ENCODE measurements around the gene LAMTOR5. TPM values are rescaled to one million over a fixed set of nuclear protein-coding genes. Genes with fewer than 3 reads are reported as not detected.

LAMTOR5 gene
- polyA plus RNA-seq, 1 of the 3 experiments (the other 2 are of a cell fraction) = 442 TPM

DNA sequence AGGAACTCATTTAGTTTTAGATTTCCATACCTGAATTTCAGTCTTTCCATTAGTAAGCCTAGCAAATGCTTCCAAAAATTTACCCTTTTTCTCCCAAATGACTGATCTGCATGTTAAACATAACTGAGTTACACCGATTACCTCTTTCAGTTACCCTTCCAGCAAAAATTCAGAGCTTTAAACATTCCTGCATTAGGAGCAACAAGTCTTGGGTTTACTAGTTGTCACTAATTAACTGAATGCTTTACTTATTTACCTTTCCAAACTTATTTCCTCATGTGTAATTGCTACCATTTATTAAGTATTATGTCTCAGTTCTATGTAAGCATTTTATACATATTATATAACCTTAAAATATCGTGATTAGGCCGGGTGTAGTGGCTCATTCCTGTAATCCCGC is 3.1 kb downstream of the LAMTOR5 start:
- H3K4me2 ChIP-seq = no peak overlapping the region
- ChIA-PET CTCF (interaction anchor here (0.5 to 1.8 kb wide), 7 partner anchors 8 to 202 kb away, joined by 3 to 8 read pairs (median 4); no protein-coding TSS in a partner anchor), POLR2A (interaction anchor here (1.1 kb wide), 1 partner anchor 66 kb away, joined by 4 read pairs; no protein-coding TSS in a partner anchor)
- peaks cover 44 to 64% of the 10 kb centered on the region in 2 experiments for H3K36me3 ChIP-seq (replicated peaks in 1 of 2; ENCODE audit: control insufficient read depth in 1 of 2, insufficient read depth in 2 of 2, low read length in 1 of 2)
- H3K9me3 ChIP-seq = no peaks in the 10 kb centered on the region
- 81% methylated on average over 4 of the region's 4 CpGs for WGBS (ENCODE audit: low lambda C conversion rate)
- no peaks in the 10 kb centered on the region for H4K20me1 ChIP-seq (ENCODE audit: insufficient read depth)
- no peak overlapping the region for H3K4me3 ChIP-seq (ENCODE audit: low read depth in 2 of 2, low read length in 1 of 2)
- H3K4me1 ChIP-seq (ENCODE audit: control insufficient read depth in 1 of 2, insufficient read depth in 2 of 2, low read depth in 1 of 2, low read length in 1 of 2) = peaks cover 6 to 15% of the 10 kb centered on the region in 2 experiments; a peak in 3 of 4 replicates
- no peaks in the 10 kb centered on the region for H3K9me2 ChIP-seq
- DNase-seq = no peak
- H3K9ac ChIP-seq = no peak overlapping the region
- no peak overlapping the region for H3K27ac ChIP-seq (ENCODE audit: low read depth in 2 of 2, low read length in 1 of 2)
- no peaks in the 10 kb centered on the region for H3K27me3 ChIP-seq (ENCODE audit: insufficient read depth)
- peaks cover 18% of the 10 kb centered on the region for H3F3A ChIP-seq (replicated peaks; ENCODE audit: insufficient read depth)
- no peak overlapping the region for H2AFZ ChIP-seq (ENCODE audit: low read depth)
- no peak for TF ChIP-seq POLR2AphosphoS5 (IDR thresholded peaks at IDR 0.05; ENCODE audit: low read depth, low read length)
- TF ChIP-seq FOXM1 (IDR thresholded peaks at IDR 0.05; ENCODE audit: low read depth) = no peak
- no peak for TF ChIP-seq RCOR1 (IDR thresholded peaks at IDR 0.05; ENCODE audit: low read length)
- no peak for TF ChIP-seq MEF2A (IDR thresholded peaks at IDR 0.05; ENCODE audit: borderline replicate concordance, low read depth)
- peaks cover 35% of the 10 kb centered on the region for H3K79me2 ChIP-seq (ENCODE audit: insufficient read depth)

- ChIA-PET CTCF (interaction anchor here (0.5 to 1.8 kb wide), 7 partner anchors 8 to 201 kb away, joined by 3 to 8 read pairs (median 4); no protein-coding TSS in a partner anchor), POLR2A (interaction anchor here (1.1 kb wide), 1 partner anchor 65 kb away, joined by 4 read pairs; no protein-coding TSS in a partner anchor)
- H3K9me2 ChIP-seq = no peaks in the 10 kb centered on the region
- peaks cover 44 to 66% of the 10 kb centered on the region in 2 experiments for H3K36me3 ChIP-seq (replicated peaks in 1 of 2; ENCODE audit: control insufficient read depth in 1 of 2, insufficient read depth in 2 of 2, low read length in 1 of 2)
- no peak for TF ChIP-seq JUND (IDR thresholded peaks at IDR 0.05)
- TF ChIP-seq, protein P1, sequence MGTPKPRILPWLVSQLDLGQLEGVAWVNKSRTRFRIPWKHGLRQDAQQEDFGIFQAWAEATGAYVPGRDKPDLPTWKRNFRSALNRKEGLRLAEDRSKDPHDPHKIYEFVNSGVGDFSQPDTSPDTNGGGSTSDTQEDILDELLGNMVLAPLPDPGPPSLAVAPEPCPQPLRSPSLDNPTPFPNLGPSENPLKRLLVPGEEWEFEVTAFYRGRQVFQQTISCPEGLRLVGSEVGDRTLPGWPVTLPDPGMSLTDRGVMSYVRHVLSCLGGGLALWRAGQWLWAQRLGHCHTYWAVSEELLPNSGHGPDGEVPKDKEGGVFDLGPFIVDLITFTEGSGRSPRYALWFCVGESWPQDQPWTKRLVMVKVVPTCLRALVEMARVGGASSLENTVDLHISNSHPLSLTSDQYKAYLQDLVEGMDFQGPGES (IDR thresholded peaks at IDR 0.05; ENCODE audit: low read depth, low read length) = no peak
- TF ChIP-seq EP300 (IDR thresholded peaks at IDR 0.05; ENCODE audit: borderline replicate concordance in 1 of 2, low read depth in 1 of 2, low read length in 1 of 2) = no peak
- TF ChIP-seq USF2 (IDR thresholded peaks at IDR 0.05; ENCODE audit: borderline replicate concordance, low read depth, low read length) = no peak
- TF ChIP-seq TCF12 (IDR thresholded peaks at IDR 0.05) = no peak
- no peak for TF ChIP-seq SIN3A (IDR thresholded peaks at IDR 0.05; ENCODE audit: borderline replicate concordance, low read depth, low read length)
- TF ChIP-seq FOSL2 (IDR thresholded peaks at IDR 0.05; ENCODE audit: borderline replicate concordance, low read depth) = no peak
- TF ChIP-seq SMC3 (IDR thresholded peaks at IDR 0.05; ENCODE audit: low read depth, low read length) = no peak
- no peak for TF ChIP-seq ZBTB33 (IDR thresholded peaks at IDR 0.05; ENCODE audit: borderline replicate concordance, low read depth)
- no peak for TF ChIP-seq RXRA (IDR thresholded peaks at IDR 0.05; ENCODE audit: borderline replicate concordance, low read depth)
- TF ChIP-seq, protein P2, sequence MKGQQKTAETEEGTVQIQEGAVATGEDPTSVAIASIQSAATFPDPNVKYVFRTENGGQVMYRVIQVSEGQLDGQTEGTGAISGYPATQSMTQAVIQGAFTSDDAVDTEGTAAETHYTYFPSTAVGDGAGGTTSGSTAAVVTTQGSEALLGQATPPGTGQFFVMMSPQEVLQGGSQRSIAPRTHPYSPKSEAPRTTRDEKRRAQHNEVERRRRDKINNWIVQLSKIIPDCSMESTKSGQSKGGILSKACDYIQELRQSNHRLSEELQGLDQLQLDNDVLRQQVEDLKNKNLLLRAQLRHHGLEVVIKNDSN (IDR thresholded peaks at IDR 0.05; ENCODE audit: borderline replicate concordance, low read depth) = no peak
- no peak for TF ChIP-seq RAD21 (IDR thresholded peaks at IDR 0.05; ENCODE audit: low read length)
- no peak for TF ChIP-seq MXI1 (IDR thresholded peaks at IDR 0.05; ENCODE audit: low read depth, low read length)
- TF ChIP-seq FOXM1 (IDR thresholded peaks at IDR 0.05; ENCODE audit: low read depth) = no peak
- no peak for TF ChIP-seq REST (IDR thresholded peaks at IDR 0.05; ENCODE audit: low read depth, low read length)
- peaks cover 21% of the 10 kb centered on the region for H3F3A ChIP-seq (replicated peaks; ENCODE audit: insufficient read depth)
- H2AFZ ChIP-seq (ENCODE audit: low read depth) = no peak overlapping the region
- DNase-seq = no peak
- H4K20me1 ChIP-seq (ENCODE audit: insufficient read depth) = no peaks in the 10 kb centered on the region
- peaks cover 6 to 15% of the 10 kb centered on the region in 2 experiments; a peak in 3 of 4 replicates for H3K4me1 ChIP-seq (ENCODE audit: control insufficient read depth in 1 of 2, insufficient read depth in 2 of 2, low read depth in 1 of 2, low read length in 1 of 2)
- no peak overlapping the region for H3K4me2 ChIP-seq
- H3K9me3 ChIP-seq = no peaks in the 10 kb centered on the region
- H3K27ac ChIP-seq (ENCODE audit: low read depth in 2 of 2, low read length in 1 of 2) = no peak overlapping the region
- H3K4me3 ChIP-seq (ENCODE audit: low read depth in 2 of 2, low read length in 1 of 2) = no peak overlapping the region
- peaks cover 35% of the 10 kb centered on the region for H3K79me2 ChIP-seq (ENCODE audit: insufficient read depth)
- no peak overlapping the region for H3K9ac ChIP-seq
- H3K27me3 ChIP-seq (ENCODE audit: insufficient read depth) = no peaks in the 10 kb centered on the region
- 93% methylated on average over 5 of the region's 5 CpGs for WGBS (ENCODE audit: low lambda C conversion rate)
These were observed 3.7 kb downstream of the LAMTOR5 start for GRCh38 chr1:110403805-110404204.
